SK-N-MC (cell line): ENCODE results near the gene KLHL30.

Experiments used
- DNase-seq: peaks from one replicate; pipeline ENCODE4 v3.0.0-alpha.2; 2011; ENCODE audit warnings: low read depth, low spot score
- H3K27ac ChIP-seq: fragments of 200-600 bp; sonication (generic); 2 replicates; pipeline ENCODE4 v1.5.1; 2016; ENCODE audit warnings: mixed run types
- H3K36me3 ChIP-seq: fragments of 200-600 bp; sonication (generic); 2 replicates; pipeline ENCODE4 v1.6.1; 2017; ENCODE audit warnings: antibody characterized with exemption, low read length, mixed read lengths; ENCODE audit not compliant: insufficient read depth
- H3K4me3 ChIP-seq: fragments of 200-600 bp; sonication (generic); 2 replicates; pipeline ENCODE4 v1.5.1; 2016
- H3K9ac ChIP-seq: fragments of 200-600 bp; sonication (generic); 2 replicates; pipeline ENCODE4 v1.8.0; 2017; ENCODE audit warnings: mixed run types, mixed read lengths; ENCODE audit not compliant: insufficient read length
- H3K9me3 ChIP-seq: fragments of 200-600 bp; sonication (generic); 2 replicates; pipeline ENCODE4 v1.6.1; 2017; ENCODE audit warnings: low read depth, mild to moderate bottlenecking, antibody characterized with exemption, low read length, moderate library complexity, mixed read lengths
- EZH2 ChIP-seq: fragments of 200-600 bp; sonication (generic); IDR thresholded peaks from one replicate; pipeline ENCODE4 v1.6.1; 2017; ENCODE audit warnings: antibody characterized with exemption
- FOXP2 ChIP-seq: optimal IDR thresholded peaks from 2 replicates; pipeline ENCODE3; 2011; ENCODE audit warnings: mild to moderate bottlenecking, moderate library complexity; ENCODE audit not compliant: insufficient read depth; ENCODE audit errors: extremely low read length, control extremely low read depth
- POLR2AphosphoS5 ChIP-seq: IDR thresholded peaks from 2 replicates; pipeline ENCODE4 v1.6.1; 2012; ENCODE audit warnings: mild to moderate bottlenecking, low read depth, low read length, borderline replicate concordance

The KLHL30 gene

DNA sequence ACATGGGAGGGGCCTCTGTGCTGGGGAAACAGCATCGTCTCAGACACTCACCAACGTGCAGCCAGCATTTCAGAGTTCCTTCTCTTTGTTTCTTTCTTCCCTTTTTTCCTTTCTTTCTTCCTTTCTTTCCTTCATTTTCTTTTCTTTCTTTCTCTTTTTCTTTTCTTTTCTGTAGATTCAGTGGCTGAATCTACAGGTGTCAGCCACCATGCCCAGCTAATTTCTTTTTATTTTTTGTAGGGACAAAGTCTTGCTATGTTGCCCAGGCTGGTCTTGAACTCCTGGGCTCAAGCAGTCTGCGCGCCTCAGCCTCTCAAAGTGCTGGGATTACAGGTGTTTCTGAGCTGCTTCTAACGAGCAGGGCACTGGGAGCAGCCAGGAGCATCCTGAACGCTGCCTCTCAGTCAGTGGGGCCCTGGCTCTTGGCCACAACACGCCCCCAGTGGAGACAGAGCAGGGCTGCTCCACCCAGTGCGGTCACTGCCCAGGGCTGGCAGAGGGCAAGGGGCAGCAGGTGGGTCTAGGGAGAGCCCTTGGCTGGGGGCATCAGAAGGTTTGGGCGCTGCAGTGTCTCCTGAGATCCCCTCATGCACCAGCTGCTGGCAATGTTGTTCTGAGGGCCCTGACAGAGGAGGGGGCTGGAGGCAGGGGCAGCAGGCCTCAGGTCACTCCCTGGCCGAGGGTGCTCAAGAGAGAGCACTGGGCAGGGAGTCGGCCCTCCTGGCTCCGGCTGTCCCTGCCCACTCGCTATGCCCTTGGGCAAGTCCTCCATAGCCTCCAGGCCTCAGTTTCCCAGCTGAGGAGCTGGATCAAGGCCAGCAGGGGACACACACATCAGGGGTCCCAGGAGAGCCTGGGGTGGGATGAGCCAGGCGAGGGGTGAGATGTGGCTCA, 4.7 kb upstream of the KLHL30 start:
- Histone ChIP-seq H3K9ac (no peak overlapping the region), H3K27ac (no peak overlapping the region), H3K9me3 (no peaks in the 10 kb centered on the region), H3K36me3 (no peaks in the 10 kb centered on the region), H3K4me3 (no peak overlapping the region)
- TF ChIP-seq FOXP2 (no peak), EZH2 (no peak), POLR2AphosphoS5 (no peak)
- no peak for DNase-seq

DNA sequence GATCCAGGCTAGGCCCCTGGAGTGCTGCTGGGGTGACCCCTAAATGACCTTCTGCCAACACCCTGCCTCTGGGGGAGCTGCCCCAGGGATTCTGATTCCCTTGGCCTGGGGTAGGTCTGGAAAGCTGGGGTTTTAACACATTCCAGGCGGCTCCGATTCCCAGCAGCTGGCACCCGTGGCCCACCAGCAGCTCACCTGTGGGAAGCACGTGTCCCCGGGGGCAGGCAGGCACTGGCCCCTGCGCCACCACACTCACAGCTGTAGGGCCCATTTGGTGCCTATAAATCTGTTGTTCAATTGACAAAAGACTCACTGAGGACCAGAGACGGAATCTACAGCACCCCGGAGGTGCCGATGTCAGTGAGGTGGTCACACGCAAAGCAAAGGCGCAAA, 4.1 kb upstream of the KLHL30 start:
- Histone ChIP-seq H3K36me3 (no peaks in the 10 kb centered on the region), H3K9ac (no peak overlapping the region), H3K9me3 (no peaks in the 10 kb centered on the region), H3K4me3 (no peak overlapping the region), H3K27ac (no peak overlapping the region)
- DNase-seq: no peak
- TF ChIP-seq EZH2 (no peak), FOXP2 (no peak), POLR2AphosphoS5 (no peak)

DNA sequence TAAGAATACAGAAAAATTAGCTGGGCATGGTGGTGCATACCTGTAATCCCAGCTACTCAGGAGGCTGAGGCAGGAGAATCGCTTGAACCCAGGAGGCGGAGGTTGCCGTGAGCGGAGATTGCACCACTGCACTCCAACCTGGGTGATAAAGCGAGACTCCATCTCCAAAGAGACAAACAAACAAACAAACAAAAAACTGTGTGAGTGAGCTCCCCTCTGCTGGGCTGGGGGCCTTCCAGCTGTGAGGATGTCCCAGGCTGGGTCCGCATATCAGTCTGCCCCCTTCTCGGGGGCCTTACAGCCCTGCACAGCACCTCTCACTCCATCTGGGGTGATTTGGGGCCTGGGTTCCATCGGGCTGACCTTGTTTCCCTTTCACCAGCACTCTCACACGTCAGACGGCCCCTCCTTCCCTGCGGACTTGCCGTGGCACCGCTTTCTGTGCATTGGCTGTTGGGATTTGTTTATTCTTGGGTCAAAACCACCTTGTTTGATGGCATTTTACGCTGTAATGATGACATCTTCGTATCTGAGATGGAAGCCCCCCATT, 2.8 kb upstream of the KLHL30 start:
- no peak for DNase-seq
- no peak for TF ChIP-seq POLR2AphosphoS5
- no peak for TF ChIP-seq FOXP2
- no peak for TF ChIP-seq EZH2

DNA sequence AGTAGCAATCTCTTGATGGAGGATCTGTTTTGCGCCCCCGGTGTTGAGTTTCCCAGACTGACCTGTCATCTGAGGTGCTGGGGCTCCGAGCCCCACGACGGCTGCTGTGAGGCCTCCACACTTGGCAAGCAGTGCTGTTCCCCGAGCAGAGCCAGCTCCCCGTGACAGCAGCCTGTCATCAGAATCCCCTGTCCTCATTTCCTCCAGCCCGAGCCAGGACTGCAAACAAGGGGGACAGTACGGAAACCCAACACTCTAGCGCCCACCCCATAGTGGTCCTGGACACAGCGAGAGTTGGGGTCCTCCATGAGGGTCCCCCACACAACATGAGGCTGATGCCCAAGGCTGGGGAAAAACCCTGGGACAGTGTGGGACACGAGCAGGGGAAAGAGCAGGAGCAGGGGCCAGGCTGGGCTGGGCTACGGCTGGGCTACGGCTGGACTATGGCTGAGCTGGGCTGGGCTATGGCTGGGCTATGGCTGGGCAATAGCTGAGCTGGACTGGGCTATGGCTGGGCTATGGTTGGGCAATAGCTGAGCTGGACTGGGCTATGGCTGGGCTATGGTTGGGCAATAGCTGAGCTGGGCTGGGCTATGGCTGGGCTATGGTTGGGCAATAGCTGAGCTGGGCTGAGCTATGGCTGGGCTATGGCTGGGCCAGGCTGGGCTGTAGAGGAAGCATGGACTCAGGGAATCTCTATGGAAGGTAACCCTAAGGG, 1.5 kb upstream of the KLHL30 start:
- no peak overlapping the region for H3K4me3 ChIP-seq
- no peak overlapping the region for H3K9ac ChIP-seq
- no peak for DNase-seq
- TF ChIP-seq POLR2AphosphoS5: no peak
- TF ChIP-seq FOXP2: no peak
- no peak for TF ChIP-seq EZH2
- no peaks in the 10 kb centered on the region for H3K36me3 ChIP-seq
- H3K9me3 ChIP-seq: no peaks in the 10 kb centered on the region
- H3K27ac ChIP-seq: no peak overlapping the region

More for the DNA sequence above, 2.8 kb upstream of the KLHL30 start:
- H3K9ac ChIP-seq: no peak overlapping the region
- no peaks in the 10 kb centered on the region for H3K9me3 ChIP-seq
- no peaks in the 10 kb centered on the region for H3K36me3 ChIP-seq
- H3K27ac ChIP-seq: no peak overlapping the region
- no peak overlapping the region for H3K4me3 ChIP-seq

DNA sequence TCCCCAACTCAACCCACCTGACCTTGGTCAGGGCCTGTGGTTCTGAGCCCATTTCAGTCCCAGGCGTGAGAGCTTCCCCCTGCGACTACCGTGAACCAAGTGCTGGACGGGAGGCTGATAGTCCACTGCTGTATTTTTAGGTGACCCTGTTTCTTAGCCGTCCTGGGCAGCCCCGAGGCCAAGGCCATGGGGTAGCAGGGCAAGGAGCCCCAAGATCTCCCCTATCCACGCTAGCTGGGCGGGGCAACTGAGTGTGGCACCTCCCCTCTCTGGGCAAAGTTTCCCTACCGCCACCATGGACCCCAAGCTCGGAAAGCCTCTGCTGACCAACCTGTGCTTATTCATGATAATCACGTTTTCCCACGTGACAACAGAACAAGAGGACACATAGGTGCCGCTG, 583 bp upstream of the KLHL30 start:
- no peaks in the 10 kb centered on the region for H3K9me3 ChIP-seq
- no peak overlapping the region for H3K4me3 ChIP-seq
- TF ChIP-seq EZH2: no peak
- no peak for TF ChIP-seq FOXP2
- no peak for TF ChIP-seq POLR2AphosphoS5
- no peak for DNase-seq
- H3K9ac ChIP-seq: no peak overlapping the region
- no peak overlapping the region for H3K27ac ChIP-seq
- H3K36me3 ChIP-seq: no peaks in the 10 kb centered on the region

DNA sequence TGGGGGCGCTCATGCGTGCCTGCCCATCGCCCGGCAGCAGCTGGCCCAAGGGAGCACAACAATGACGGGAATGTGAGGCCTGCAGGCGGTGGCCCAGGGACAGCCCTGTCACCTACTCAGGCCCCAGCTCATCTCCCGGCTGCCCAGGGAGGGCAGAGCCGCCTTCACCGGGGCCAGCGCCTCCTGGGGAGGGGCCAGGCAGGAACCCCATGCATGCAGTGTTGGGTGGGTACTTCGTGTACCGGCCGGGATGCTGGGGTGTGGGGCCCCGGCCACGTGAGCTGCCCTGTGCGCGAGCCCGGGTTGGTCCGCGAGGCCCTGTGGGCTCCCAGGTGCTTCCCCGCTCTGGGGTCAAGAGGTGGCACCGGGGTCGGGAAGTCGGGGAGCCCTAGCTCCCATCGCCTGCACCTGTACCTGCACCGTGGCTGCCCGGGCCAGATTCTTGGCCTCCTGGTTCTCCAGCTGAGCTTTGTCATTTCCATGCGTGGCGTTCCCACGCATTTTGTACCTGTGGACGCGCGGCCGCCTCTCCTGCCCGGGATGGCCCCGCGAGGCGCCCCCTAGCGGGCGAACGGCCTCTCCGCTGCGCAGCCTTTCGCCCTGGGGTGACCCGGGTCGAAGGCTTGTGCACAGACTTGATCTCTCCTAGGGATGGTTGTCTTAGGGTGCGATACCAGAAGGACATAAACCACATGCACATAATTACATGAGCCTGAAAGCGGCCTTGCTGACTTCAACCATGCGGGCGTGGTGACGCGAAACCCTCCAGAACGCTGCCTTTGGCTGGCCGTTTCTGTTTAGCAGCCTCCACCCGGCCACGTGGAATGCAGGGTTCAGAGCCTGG, 950 bp downstream of the KLHL30 start:
- H3K9ac ChIP-seq: no peak overlapping the region

DNA sequence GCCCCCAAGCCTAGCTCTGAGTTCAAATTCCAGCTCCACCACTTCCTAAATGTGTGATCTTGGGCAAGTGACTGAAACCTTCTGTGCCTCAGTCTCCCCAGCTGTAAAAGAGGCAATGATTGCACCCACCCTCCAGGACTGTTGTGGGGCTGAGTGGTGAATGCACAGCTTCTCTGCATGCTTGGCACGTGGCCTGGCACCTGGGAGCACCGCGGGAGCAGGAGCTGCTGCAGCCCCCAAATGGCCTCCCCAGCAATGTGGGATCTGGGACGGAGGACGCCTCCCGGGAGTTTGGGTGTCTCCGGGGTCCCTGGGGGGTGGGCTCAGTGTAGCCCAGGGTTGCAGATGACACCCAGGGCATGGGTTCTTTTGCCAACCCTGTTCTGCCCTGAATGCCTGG, 1.6 kb downstream of the KLHL30 start:
- Histone ChIP-seq H3K9me3 (no peaks in the 10 kb centered on the region), H3K9ac (no peak overlapping the region), H3K36me3 (no peaks in the 10 kb centered on the region), H3K27ac (no peak overlapping the region), H3K4me3 (no peak overlapping the region)
- TF ChIP-seq FOXP2 (no peak), EZH2 (no peak), POLR2AphosphoS5 (no peak)
- no peak for DNase-seq

More for the DNA sequence above, 950 bp downstream of the KLHL30 start:
- Histone ChIP-seq H3K36me3 (no peaks in the 10 kb centered on the region), H3K4me3 (no peak overlapping the region), H3K27ac (no peak overlapping the region), H3K9me3 (no peaks in the 10 kb centered on the region)
- no peak for DNase-seq
- TF ChIP-seq FOXP2 (no peak), POLR2AphosphoS5 (no peak)
